Lung (tissue), 12 donors: ENCODE results near the gene SPNS1. TPM values are rescaled to one million over a fixed set of nuclear protein-coding genes. Genes with fewer than 3 reads are reported as not detected.

Experiments used
- ATAC-seq: fragments of 200-7000 bp; cut with Tn5 transposase; one replicate; pipeline ENCODE4 v1.9.1; 2020; ENCODE audit warnings: moderate number of reproducible peaks; ENCODE audit not compliant: insufficient read depth, low FRiP score
- DNase-seq, 3 donors: peaks; one replicate each; pipeline ENCODE4 v3.0.0-alpha.2; 2013 to 2017
- H3K27ac ChIP-seq, 2 donors: one replicate each; pipeline ENCODE4 v1.5.1; 2013; ENCODE audit warnings: mild to moderate bottlenecking in 2 of 2, moderate library complexity in 2 of 2, control low read depth in 1 of 2, inconsistent platforms in 1 of 2, low read depth in 1 of 2, low read length in 1 of 2
- H3K27me3 ChIP-seq, 3 donors: one replicate each; pipeline ENCODE4 v1.5.1; 2013; ENCODE audit warnings: low read length in 2 of 3; ENCODE audit not compliant: control insufficient read depth in 3 of 3, insufficient read depth in 3 of 3
- H3K36me3 ChIP-seq, 4 donors: one replicate each; pipeline ENCODE4 v1.5.1; 2013; ENCODE audit warnings: low read length in 4 of 4, mild to moderate bottlenecking in 1 of 4, moderate library complexity in 1 of 4; ENCODE audit not compliant: control insufficient read depth in 4 of 4, insufficient read depth in 4 of 4
- H3K4me1 ChIP-seq, 5 donors: one replicate each; pipeline ENCODE4 v1.5.1; 2013; ENCODE audit warnings: low read length in 5 of 5, mild to moderate bottlenecking in 2 of 5, moderate library complexity in 1 of 5; ENCODE audit not compliant: control insufficient read depth in 5 of 5, insufficient read depth in 5 of 5
- H3K4me3 ChIP-seq: one replicate; pipeline ENCODE4 v1.5.1; 2013; ENCODE audit warnings: mild to moderate bottlenecking, control low read depth, moderate library complexity
- H3K9ac ChIP-seq, 2 donors: one replicate each; pipeline ENCODE4 v1.5.1; 2013; ENCODE audit warnings: low read length in 2 of 2, control low read depth in 1 of 2; ENCODE audit not compliant: insufficient read depth in 1 of 2
- H3K9me3 ChIP-seq, 4 donors: one replicate each; pipeline ENCODE4 v1.5.1; 2013; ENCODE audit warnings: low read length in 3 of 4, mild to moderate bottlenecking in 1 of 4, moderate library complexity in 1 of 4; ENCODE audit not compliant: control insufficient read depth in 4 of 4, insufficient read depth in 3 of 4
- CTCF ChIP-seq: IDR thresholded peaks from 2 replicates; pipeline ENCODE4 v1.5.1; 2012; ENCODE audit warnings: mild to moderate bottlenecking; ENCODE audit errors: control extremely low read depth, extremely low read depth
- WGBS, 2 donors: extraction: QIAGEN DNeasy Blood & Tissue Kit; methylation state at CpG; one replicate each; pipeline ENCODE4 v1.1.7; 2013; 5-methylcytosine and 5-hydroxymethylcytosine counted together
- polyA plus RNA-seq, 2 donors: library from polyadenylated mRNA; stranded (reverse); fragments of 200-250 nt; gene quantifications; one replicate each; pipeline ENCODE4 v1.2.1, GENCODE V29; 2013
- total RNA-seq, 2 donors: library from RNA; depleted of rRNA in 1 of 2; stranded (reverse); fragments of >200 nt in 1 of 2; gene quantifications; one replicate each; pipeline ENCODE4 v1.2.1, GENCODE V29; 2014 to 2021
- donor health status: control.
- donor health status: control.
- donor health status: Bipolar disorder and iron deficiency.
- donor health status: healthy.
- donor health status: DM: yes; HTN: yes; CAD: no.

SPNS1 gene
- total and polyA plus RNA-seq, 4 donors: 26.0 to 71.5 (median 58.7) TPM

- H3K27me3 ChIP-seq: no peaks in the 10 kb centered on the region
- no peak overlapping the region for H3K4me3 ChIP-seq
- WGBS, 2 donors: 26 to 29% methylated on average over 36 of the region's 36 CpGs
- no peak for TF ChIP-seq CTCF
- peak; percentile 56 to 76 (median 62) for DNase-seq
- peak overlapping the region in 1 of 2 donors; percentile 1 for H3K9ac ChIP-seq
- H3K9me3 ChIP-seq: no peaks in the 10 kb centered on the region
- peaks cover 0 to 5% (median 0%) of the 10 kb centered on the region in 5 donors for H3K4me1 ChIP-seq
- H3K36me3 ChIP-seq: no peaks in the 10 kb centered on the region
- ATAC-seq: peak; percentile 100
- no peak overlapping the region for H3K27ac ChIP-seq
These were observed 38.4 kb upstream of the SPNS1 start for GRCh38 chr16:28935924-28936783.

GRCh38 chr16:28936784-28937155 lies 37.8 kb upstream of the SPNS1 start:
- Histone ChIP-seq H3K9me3 (no peaks in the 10 kb centered on the region), H3K4me3 (no peak overlapping the region), H3K27ac (no peak overlapping the region), H3K27me3 (no peaks in the 10 kb centered on the region), H3K4me1 (peaks cover 0 to 5% (median 0%) of the 10 kb centered on the region in 5 donors), H3K9ac (no peak overlapping the region), H3K36me3 (no peaks in the 10 kb centered on the region)
- 70 to 73% methylated on average over 23 to 26 of the region's 26 CpGs for WGBS, 2 donors
- TF ChIP-seq CTCF: no peak
- ATAC-seq (no peak), DNase-seq (no peak)

- Histone ChIP-seq H3K27ac (no peak overlapping the region), H3K9me3 (no peaks in the 10 kb centered on the region), H3K4me1 (peaks cover 0 to 5% (median 0%) of the 10 kb centered on the region in 5 donors), H3K4me3 (no peak overlapping the region), H3K36me3 (no peaks in the 10 kb centered on the region), H3K27me3 (no peaks in the 10 kb centered on the region), H3K9ac (no peak overlapping the region)
- DNase-seq (no peak), ATAC-seq (no peak)
- 83 to 87% methylated on average over 13 to 14 of the region's 14 CpGs for WGBS, 2 donors
- no peak for TF ChIP-seq CTCF
These were observed 37.2 kb upstream of the SPNS1 start for GRCh38 chr16:28937222-28937876.
